D721Med (cell line): ENCODE measurements around the gene PRKCA.

ENCODE experiments used
- DNase-seq: peaks from one replicate; pipeline ENCODE4 v3.0.0; 2011; ENCODE audit warnings: low spot score; ENCODE audit not compliant: insufficient read length
- FAIRE-seq: peaks from 2 replicates; lab custom pipeline; 2011; peaks lifted over from hg19 to GRCh38; lab: Jason Lieb, UNC
- TF ChIP-seq, protein P1 (sequence below): IDR thresholded peaks from 2 replicates; pipeline ENCODE4 v1.5.1; 2012; ENCODE audit warnings: mild to moderate bottlenecking, control low read depth; ENCODE audit not compliant: insufficient read depth; ENCODE audit errors: missing control alignments

The PRKCA gene

DNA sequence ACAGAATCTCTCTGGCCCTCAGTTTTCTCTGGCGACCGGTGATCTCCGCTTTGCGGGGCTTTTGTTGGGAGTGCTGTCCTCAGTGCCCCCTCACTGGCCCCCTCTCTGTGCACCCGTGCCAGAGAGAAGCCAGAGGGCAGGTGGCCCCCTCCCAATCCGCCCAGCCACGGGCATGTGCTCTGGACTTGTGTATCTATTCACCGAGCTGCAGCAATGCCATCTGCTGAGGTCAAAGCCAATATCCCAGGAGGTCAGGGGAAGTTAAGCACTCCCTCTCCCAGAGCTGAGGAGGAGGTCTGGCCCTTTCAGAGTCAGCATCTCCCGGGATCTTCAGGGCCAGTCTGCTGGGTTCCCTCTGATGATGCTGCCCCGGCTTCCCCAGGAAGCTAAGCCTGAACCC, 537.6 kb downstream of the PRKCA start:
- TF ChIP-seq, protein P1, sequence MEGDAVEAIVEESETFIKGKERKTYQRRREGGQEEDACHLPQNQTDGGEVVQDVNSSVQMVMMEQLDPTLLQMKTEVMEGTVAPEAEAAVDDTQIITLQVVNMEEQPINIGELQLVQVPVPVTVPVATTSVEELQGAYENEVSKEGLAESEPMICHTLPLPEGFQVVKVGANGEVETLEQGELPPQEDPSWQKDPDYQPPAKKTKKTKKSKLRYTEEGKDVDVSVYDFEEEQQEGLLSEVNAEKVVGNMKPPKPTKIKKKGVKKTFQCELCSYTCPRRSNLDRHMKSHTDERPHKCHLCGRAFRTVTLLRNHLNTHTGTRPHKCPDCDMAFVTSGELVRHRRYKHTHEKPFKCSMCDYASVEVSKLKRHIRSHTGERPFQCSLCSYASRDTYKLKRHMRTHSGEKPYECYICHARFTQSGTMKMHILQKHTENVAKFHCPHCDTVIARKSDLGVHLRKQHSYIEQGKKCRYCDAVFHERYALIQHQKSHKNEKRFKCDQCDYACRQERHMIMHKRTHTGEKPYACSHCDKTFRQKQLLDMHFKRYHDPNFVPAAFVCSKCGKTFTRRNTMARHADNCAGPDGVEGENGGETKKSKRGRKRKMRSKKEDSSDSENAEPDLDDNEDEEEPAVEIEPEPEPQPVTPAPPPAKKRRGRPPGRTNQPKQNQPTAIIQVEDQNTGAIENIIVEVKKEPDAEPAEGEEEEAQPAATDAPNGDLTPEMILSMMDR, result no peak
- DNase-seq (no peak), FAIRE-seq (no peak)

- no peak for DNase-seq
- TF ChIP-seq, protein P1, result no peak
- no peak for FAIRE-seq
Measured at GRCh38 chr17:66841328-66841727, 538.9 kb downstream of the PRKCA start.

DNA sequence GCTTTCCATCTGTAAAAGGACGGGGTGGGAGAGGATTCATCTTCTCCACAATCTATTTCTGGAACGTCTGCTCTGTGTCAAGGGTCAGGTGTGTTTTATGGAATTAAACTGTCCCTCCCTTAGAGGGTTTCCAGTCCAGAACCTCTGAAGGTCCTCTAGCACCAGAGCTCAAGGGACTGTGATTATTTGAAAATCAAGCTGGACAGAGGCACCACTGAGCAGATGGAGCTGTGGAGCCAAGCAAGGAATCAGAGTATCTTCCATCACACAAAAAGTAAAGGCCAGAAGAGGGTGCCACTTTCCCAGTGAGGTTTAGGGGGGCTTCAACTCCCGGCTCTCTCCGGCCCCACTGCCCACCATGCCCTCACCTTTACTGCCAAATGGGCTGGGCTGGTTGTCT, 539.3 kb downstream of the PRKCA start:
- TF ChIP-seq, protein P1, result no peak
- FAIRE-seq (no peak), DNase-seq (no peak)

- DNase-seq (no peak), FAIRE-seq (no peak)
Measured at GRCh38 chr17:66842505-66842904, 540.1 kb downstream of the PRKCA start.

GRCh38 chr17:66842959-66843358, 540.5 kb downstream of the PRKCA start:
- DNase-seq (no peak), FAIRE-seq (no peak)
- TF ChIP-seq, protein P1, result no peak

More at GRCh38 chr17:66842505-66842904, 540.1 kb downstream of the PRKCA start:
- TF ChIP-seq, protein P1, result no peak

DNA sequence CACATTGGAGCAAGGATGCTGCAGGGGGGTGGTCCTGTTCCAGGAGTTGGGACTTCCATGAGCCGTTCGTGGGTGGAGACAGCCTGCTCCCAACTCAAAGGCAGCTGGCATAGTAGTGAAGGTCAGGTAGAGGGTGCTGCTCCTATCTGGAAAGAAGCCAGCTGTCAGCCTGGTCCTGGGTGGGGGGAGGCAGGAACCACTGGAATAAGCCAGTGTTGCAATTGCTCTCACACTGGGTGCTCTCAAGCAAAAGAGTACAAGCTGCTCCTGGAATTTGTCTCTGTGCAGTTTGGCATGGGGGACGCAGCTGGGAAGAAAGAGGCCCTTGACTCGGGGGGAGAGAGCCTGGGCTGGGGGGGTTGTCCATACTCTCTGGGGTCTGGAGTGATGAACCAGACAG, 541.2 kb downstream of the PRKCA start:
- TF ChIP-seq, protein P1, result no peak
- DNase-seq (no peak), FAIRE-seq (no peak)

DNA sequence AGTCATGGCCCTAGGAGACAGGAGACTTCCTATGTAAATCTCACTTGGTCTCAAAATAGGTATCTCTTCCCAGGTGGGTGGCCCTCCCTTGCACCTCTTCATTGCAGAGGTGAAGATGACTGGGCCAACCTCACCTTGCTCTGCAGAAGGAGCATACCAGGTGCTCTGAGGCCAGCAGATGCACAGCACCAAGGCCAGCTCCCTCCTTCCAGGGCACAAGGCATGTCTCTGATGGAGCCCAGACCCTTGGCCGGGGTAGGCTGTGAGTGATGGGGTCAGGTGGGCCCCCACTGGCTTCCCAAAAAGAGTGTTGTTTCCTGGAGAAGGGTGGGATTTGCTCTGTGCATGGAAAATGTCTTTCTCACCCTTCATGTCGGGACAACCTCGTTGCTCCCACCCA, 545.3 kb downstream of the PRKCA start:
- TF ChIP-seq, protein P1, result no peak
- DNase-seq, result no peak

More for the DNA sequence above, 545.3 kb downstream of the PRKCA start:
- no peak for FAIRE-seq
